ENCODE measurements around the gene FAM107B. TPM values are rescaled to one million over a fixed set of nuclear protein-coding genes. Genes with fewer than 3 reads are reported as not detected.

FAM107B gene
- total RNA-seq, 1 experiment from 2014 or later, result 24.5 TPM

- Histone ChIP-seq H3K4ac (ENCODE audit: low read depth, low read length) (no peak overlapping the region), H3K27ac (ENCODE audit: insufficient read length, low read depth, low read length) (no peak overlapping the region), H4K20me1 (ENCODE audit: control insufficient read depth, insufficient read depth, insufficient read length) (no peaks in the 10 kb centered on the region), H2AK5ac (ENCODE audit: insufficient read length, low read length) (no peak overlapping the region), H3K9me3 (ENCODE audit: control insufficient read depth, low read depth, low read length) (no peaks in the 10 kb centered on the region), H2AFZ (ENCODE audit: low read length) (no peak overlapping the region), H2BK15ac (ENCODE audit: low read depth, low read length) (no peak overlapping the region), H3K27me3 (ENCODE audit: insufficient read depth, low read length) (no peaks in the 10 kb centered on the region), H3T11ph (ENCODE audit: low read length) (no peak overlapping the region), H2BK20ac (ENCODE audit: low read depth, low read length, poor library complexity, severe bottlenecking) (no peak overlapping the region), H4K8ac (replicated peaks; ENCODE audit: insufficient read length, low read depth, low read length) (no peak overlapping the region), H3K14ac (ENCODE audit: insufficient read depth, low read length) (no peak overlapping the region), H3K4me2 (ENCODE audit: insufficient read depth, insufficient read length, low read length) (no peak overlapping the region), H3K23ac (ENCODE audit: insufficient read length, low read depth, low read length) (no peak overlapping the region), H3K79me2 (ENCODE audit: insufficient read depth, low read length) (no peaks in the 10 kb centered on the region), H4K91ac (ENCODE audit: insufficient read length, low read depth, low read length) (no peak overlapping the region), H2BK120ac (ENCODE audit: low read depth, low read length, poor library complexity, severe bottlenecking) (no peak overlapping the region), H4K5ac (ENCODE audit: insufficient read length, low read depth, low read length) (no peak overlapping the region), H3K4me1 (ENCODE audit: insufficient read depth, low read length) (no peaks in the 10 kb centered on the region), H3K79me1 (ENCODE audit: insufficient read depth, low read depth, low read length, poor library complexity, severe bottlenecking) (no peaks in the 10 kb centered on the region), H2BK5ac (ENCODE audit: insufficient read length, low read length) (no peak overlapping the region), H3K18ac (ENCODE audit: insufficient read length, low read depth, low read length) (no peak overlapping the region), H3K9ac (ENCODE audit: extremely low read depth, insufficient read length, low read length) (no peak overlapping the region), H3K23me2 (ENCODE audit: insufficient read length, low read depth, low read length, poor library complexity, severe bottlenecking) (no peaks in the 10 kb centered on the region), H3K56ac (ENCODE audit: insufficient read length, low read depth, low read length) (no peak overlapping the region), H2BK12ac (ENCODE audit: insufficient read length, low read depth, low read length) (no peak overlapping the region)
- no peaks in the 10 kb centered on the region for H3K36me3 Mint-ChIP-seq (ENCODE audit: insufficient read depth in 1 of 3, low read depth in 3 of 3)
- WGBS (ENCODE audit: extremely low coverage, insufficient read length, low lambda C conversion rate), result no CpG with 5 or more reads among the region's 2 CpGs
- TF ChIP-seq, protein P1, sequence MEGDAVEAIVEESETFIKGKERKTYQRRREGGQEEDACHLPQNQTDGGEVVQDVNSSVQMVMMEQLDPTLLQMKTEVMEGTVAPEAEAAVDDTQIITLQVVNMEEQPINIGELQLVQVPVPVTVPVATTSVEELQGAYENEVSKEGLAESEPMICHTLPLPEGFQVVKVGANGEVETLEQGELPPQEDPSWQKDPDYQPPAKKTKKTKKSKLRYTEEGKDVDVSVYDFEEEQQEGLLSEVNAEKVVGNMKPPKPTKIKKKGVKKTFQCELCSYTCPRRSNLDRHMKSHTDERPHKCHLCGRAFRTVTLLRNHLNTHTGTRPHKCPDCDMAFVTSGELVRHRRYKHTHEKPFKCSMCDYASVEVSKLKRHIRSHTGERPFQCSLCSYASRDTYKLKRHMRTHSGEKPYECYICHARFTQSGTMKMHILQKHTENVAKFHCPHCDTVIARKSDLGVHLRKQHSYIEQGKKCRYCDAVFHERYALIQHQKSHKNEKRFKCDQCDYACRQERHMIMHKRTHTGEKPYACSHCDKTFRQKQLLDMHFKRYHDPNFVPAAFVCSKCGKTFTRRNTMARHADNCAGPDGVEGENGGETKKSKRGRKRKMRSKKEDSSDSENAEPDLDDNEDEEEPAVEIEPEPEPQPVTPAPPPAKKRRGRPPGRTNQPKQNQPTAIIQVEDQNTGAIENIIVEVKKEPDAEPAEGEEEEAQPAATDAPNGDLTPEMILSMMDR (conservative IDR thresholded peaks at IDR 0.05), result no peak
- no peak for DNase-seq
- no peak overlapping the region for H3K27ac Mint-ChIP-seq
- H3K9me3 Mint-ChIP-seq, result no peaks in the 10 kb centered on the region
- no peaks in the 10 kb centered on the region for H3K27me3 Mint-ChIP-seq (ENCODE audit: low read depth)
- no peak overlapping the region for H3K4me3 Mint-ChIP-seq
- no peaks in the 10 kb centered on the region for H3K4me1 Mint-ChIP-seq
Measured at GRCh38 chr10:14684354-14684753, 90.3 kb downstream of the FAM107B start.

All from H9 (cell line).